Keratinocyte (primary cell): ENCODE data around the gene CUL4B. TPM values are rescaled to one million over a fixed set of nuclear protein-coding genes. Genes with fewer than 3 reads are reported as not detected.
"Not testable (repeated sequence)": the region's sequence is repeated elsewhere in the genome, so short reads cannot be mapped to it uniquely, and the experiment has no call there.

Source experiments
- DNase-seq: peaks from one replicate; pipeline ENCODE4 v3.0.0-alpha.2; 2011; ENCODE audit warnings: low read depth, missing footprints, low spot score
- FAIRE-seq: peaks from 2 replicates; lab custom pipeline; 2011; peaks lifted over from hg19 to GRCh38; lab: Jason Lieb, UNC
- H2AFZ ChIP-seq: 2 replicates; pipeline ENCODE4 v1.6.0; 2012; ENCODE audit warnings: low read length, control low read depth, inconsistent platforms; ENCODE audit not compliant: control insufficient read depth
- H3K27ac ChIP-seq: 2 replicates; pipeline ENCODE4 v1.5.1; 2011; ENCODE audit warnings: low read length; ENCODE audit not compliant: control insufficient read depth, insufficient read depth
- H3K27me3 ChIP-seq: 3 replicates; pipeline ENCODE4 v1.6.0; 2011; ENCODE audit warnings: low read length; ENCODE audit not compliant: control insufficient read depth, insufficient read depth; ENCODE audit errors: extremely low read depth
- H3K36me3 ChIP-seq, 2 experiments: 2 replicates in 1 of 2; 3 replicates in 1 of 2; pipeline ENCODE4 v1.5.1; 2011; ENCODE audit warnings: low read length in 2 of 2, mild to moderate bottlenecking in 1 of 2; ENCODE audit not compliant: control insufficient read depth in 2 of 2, insufficient read depth in 2 of 2; ENCODE audit errors: extremely low read depth in 1 of 2
- H3K4me1 ChIP-seq: 3 replicates; pipeline ENCODE4 v1.5.1; 2011; ENCODE audit warnings: low read length; ENCODE audit not compliant: control insufficient read depth, insufficient read depth; ENCODE audit errors: extremely low read depth
- H3K4me2 ChIP-seq: 3 replicates; pipeline ENCODE4 v1.6.0; 2011; ENCODE audit warnings: low read depth, low read length; ENCODE audit not compliant: control insufficient read depth, insufficient read depth; ENCODE audit errors: extremely low read depth
- H3K4me3 ChIP-seq, 3 experiments: fragments of 200-600 bp in 1 of 3; sonication (generic) in 1 of 3; 2 replicates in 2 of 3; 3 replicates in 1 of 3; pipeline ENCODE4 v1.5.1; 2011 to 2016; ENCODE audit warnings: low read length in 3 of 3, mild to moderate bottlenecking in 3 of 3, control low read depth in 2 of 3, inconsistent platforms in 1 of 3, low read depth in 1 of 3, mixed read lengths in 1 of 3, mixed run types in 1 of 3, moderate library complexity in 1 of 3; ENCODE audit not compliant: control insufficient read depth in 2 of 3, insufficient read depth in 2 of 3; ENCODE audit errors: extremely low read depth in 1 of 3
- H3K79me2 ChIP-seq: 2 replicates; pipeline ENCODE4 v1.6.0; 2012; ENCODE audit warnings: low read length; ENCODE audit not compliant: control insufficient read depth, insufficient read depth
- H3K9ac ChIP-seq: 3 replicates; pipeline ENCODE4 v1.6.0; 2011; ENCODE audit warnings: low read length; ENCODE audit not compliant: control insufficient read depth, insufficient read depth; ENCODE audit errors: extremely low read depth
- H3K9me1 ChIP-seq: 3 replicates; pipeline ENCODE4 v1.6.0; 2011; ENCODE audit warnings: low read length; ENCODE audit not compliant: control insufficient read depth, insufficient read depth; ENCODE audit errors: extremely low read depth
- H3K9me3 ChIP-seq: 2 replicates; pipeline ENCODE4 v1.5.1; 2012; ENCODE audit warnings: low read depth, low read length; ENCODE audit not compliant: control insufficient read depth
- H4K20me1 ChIP-seq: 3 replicates; pipeline ENCODE4 v1.6.0; 2011; ENCODE audit warnings: low read length; ENCODE audit not compliant: control insufficient read depth, insufficient read depth; ENCODE audit errors: extremely low read depth
- EZH2 ChIP-seq: IDR thresholded peaks from one replicate; pipeline ENCODE4 v1.6.1; 2012; ENCODE audit warnings: inconsistent platforms, mild to moderate bottlenecking, low read length, moderate library complexity
- dilution Hi-C: fragments of 300-500 bp; cut with MboI; formaldehyde crosslinking; loops from one replicate; pipeline ENCODE4 v1.7.0; 2020; ENCODE audit warnings: low sequenced_read_pairs; ENCODE audit not compliant: extremely low pct_ligation_motif_present
- polyA plus RNA-seq, 5 experiments: library from polyadenylated mRNA; depleted of rRNA in 3 of 5; stranded (reverse) in 3 of 5; stranded (forward) in 1 of 5; unstranded in 1 of 5; fragments of >200 nt; gene quantifications; 1 replicate in 1 of 5; 2 replicates in 3 of 5; 3 replicates in 1 of 5; pipeline versions ENCODE4 v1.2.1 to v1.2.3, GENCODE V29; 2011 to 2012; ENCODE audit warnings: missing spikeins in 2 of 5, low read depth in 1 of 5, low replicate concordance in 1 of 5
- TF ChIP-seq, protein P1 (sequence below), 3 experiments: IDR thresholded peaks in 1 of 3; conservative IDR thresholded peaks in 1 of 3; optimal IDR thresholded peaks in 1 of 3; 2 replicates in 2 of 3; 3 replicates in 1 of 3; pipeline versions ENCODE3 to v1.5.1; 2011; ENCODE audit warnings: low read length in 3 of 3, mild to moderate bottlenecking in 3 of 3, moderate library complexity in 2 of 3, control low read depth in 1 of 3, inconsistent platforms in 1 of 3; ENCODE audit not compliant: insufficient read depth in 2 of 3; ENCODE audit errors: extremely low read depth in 1 of 3

Gene CUL4B
- polyA plus RNA-seq, 1 donor (not counting 4 experiments of a cell fraction or from before 2014, with no cell fraction given), result 23.3 TPM

DNA sequence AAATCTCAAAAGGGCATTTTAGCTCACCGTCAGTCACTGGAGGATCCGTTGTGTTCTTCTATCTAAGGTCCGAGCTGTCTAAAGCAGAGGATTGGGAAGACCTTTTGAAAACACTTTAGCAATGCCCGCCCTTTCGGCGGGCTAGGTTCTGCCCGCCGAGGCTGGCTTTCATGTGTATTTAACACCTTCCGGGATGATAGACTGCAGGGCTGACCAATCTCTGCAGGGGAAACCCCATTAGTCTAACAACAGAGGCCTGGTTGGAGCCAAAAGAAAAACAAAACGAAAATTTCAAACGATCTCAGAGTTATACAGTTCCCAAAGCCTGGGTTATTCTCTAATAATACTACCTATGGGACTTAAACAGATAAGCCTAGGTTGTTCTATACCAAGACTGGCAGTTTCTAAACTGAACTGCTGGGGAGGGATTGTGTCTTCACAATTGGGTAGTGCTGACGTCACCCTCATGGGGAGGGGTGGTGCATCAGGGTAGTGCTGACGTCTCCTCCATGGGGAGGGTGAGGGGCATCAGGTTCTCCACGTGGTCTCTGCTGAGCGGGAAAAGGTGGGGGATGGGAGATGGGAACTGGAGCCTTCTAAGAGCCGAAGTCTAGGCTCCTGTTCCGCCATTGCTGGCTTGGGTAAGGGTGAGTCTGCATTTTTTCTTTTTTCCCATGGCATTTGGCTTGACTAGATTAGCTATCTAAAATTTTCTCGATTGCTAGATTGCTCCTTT lies 14.8 kb upstream of the CUL4B start:
- Histone ChIP-seq H3K4me2 (no peak overlapping the region), H3K4me1 (no peaks in the 10 kb centered on the region), H3K36me3 (no peaks in the 10 kb centered on the region), H3K27ac (no peak overlapping the region), H3K9ac (no peak overlapping the region), H2AFZ (no peak overlapping the region), H3K79me2 (no peaks in the 10 kb centered on the region), H3K9me1 (no peaks in the 10 kb centered on the region), H3K9me3 (no peaks in the 10 kb centered on the region), H3K4me3 (no peak overlapping the region), H3K27me3 (no peaks in the 10 kb centered on the region), H4K20me1 (no peaks in the 10 kb centered on the region)
- dilution Hi-C loops, result no loop called here
- FAIRE-seq (no peak), DNase-seq (no peak)
- TF ChIP-seq EZH2, result no peak
- TF ChIP-seq, protein P1, sequence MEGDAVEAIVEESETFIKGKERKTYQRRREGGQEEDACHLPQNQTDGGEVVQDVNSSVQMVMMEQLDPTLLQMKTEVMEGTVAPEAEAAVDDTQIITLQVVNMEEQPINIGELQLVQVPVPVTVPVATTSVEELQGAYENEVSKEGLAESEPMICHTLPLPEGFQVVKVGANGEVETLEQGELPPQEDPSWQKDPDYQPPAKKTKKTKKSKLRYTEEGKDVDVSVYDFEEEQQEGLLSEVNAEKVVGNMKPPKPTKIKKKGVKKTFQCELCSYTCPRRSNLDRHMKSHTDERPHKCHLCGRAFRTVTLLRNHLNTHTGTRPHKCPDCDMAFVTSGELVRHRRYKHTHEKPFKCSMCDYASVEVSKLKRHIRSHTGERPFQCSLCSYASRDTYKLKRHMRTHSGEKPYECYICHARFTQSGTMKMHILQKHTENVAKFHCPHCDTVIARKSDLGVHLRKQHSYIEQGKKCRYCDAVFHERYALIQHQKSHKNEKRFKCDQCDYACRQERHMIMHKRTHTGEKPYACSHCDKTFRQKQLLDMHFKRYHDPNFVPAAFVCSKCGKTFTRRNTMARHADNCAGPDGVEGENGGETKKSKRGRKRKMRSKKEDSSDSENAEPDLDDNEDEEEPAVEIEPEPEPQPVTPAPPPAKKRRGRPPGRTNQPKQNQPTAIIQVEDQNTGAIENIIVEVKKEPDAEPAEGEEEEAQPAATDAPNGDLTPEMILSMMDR (optimal IDR thresholded peaks at IDR 0.05 in 1 of 3, IDR thresholded peaks at IDR 0.05 in 1 of 3, conservative IDR thresholded peaks at IDR 0.05 in 1 of 3; ENCODE audit: extremely low read depth in 1 of 3, insufficient read depth in 2 of 3, low read length in 3 of 3), result no peak

DNA sequence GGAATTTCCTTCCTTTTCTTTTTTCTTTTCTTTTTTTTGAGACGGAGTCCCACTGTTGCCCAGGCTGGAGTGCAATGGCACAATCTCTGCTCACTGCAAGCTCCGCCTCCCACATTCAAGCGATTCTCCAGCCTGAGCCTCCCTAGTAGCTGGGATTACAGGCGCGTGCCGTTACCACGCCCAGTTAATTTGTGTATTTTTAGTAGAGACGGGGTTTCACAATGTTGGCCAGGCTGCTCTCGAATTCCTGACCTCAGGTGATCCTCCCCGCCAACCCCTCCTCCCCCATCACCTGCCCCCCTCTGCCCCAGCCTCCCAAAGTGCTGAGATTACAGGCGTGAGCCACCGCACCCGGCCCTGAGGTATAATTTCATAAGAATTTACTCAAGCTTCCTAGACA lies 13.0 kb upstream of the CUL4B start:
- H3K27me3 ChIP-seq, FAIRE-seq, H3K9ac ChIP-seq, dilution Hi-C loops, H3K79me2 ChIP-seq, H3K9me1 ChIP-seq, H3K36me3 ChIP-seq, H3K4me1 ChIP-seq, H3K9me3 ChIP-seq, H2AFZ ChIP-seq, H3K4me2 ChIP-seq, H3K4me3 ChIP-seq, H3K27ac ChIP-seq, DNase-seq, H4K20me1 ChIP-seq: not testable (repeated sequence)
